Gastroesophageal sphincter (tissue), 4 donors: ENCODE results near the gene ABCG4. TPM values are rescaled to one million over a fixed set of nuclear protein-coding genes. Genes with fewer than 3 reads are reported as not detected.

Experiments
- ATAC-seq: fragments of 150-250 bp; one replicate; pipeline ENCODE4 v1.9.1; 2016; ENCODE audit warnings: mild to moderate bottlenecking, moderate library complexity
- H3K27ac ChIP-seq, 4 donors: fragments of 200-600 bp; sonication (generic) in 3 of 4; 1 replicate in 3 of 4; 2 replicates in 1 of 4; pipeline ENCODE4 v1.5.1; 2016 to 2019
- H3K27me3 ChIP-seq: fragments of 200-600 bp; sonication (generic); one replicate; pipeline ENCODE4 v1.5.1; 2019
- H3K36me3 ChIP-seq, 2 donors: fragments of 200-600 bp; sonication (generic); one replicate each; pipeline ENCODE4 v1.5.1; 2019; ENCODE audit warnings: control low read depth in 1 of 2
- H3K4me1 ChIP-seq, 3 donors: fragments of 200-600 bp; sonication (generic); 1 replicate in 2 of 3; 2 replicates in 1 of 3; pipeline ENCODE4 v1.5.1; 2016 to 2019; ENCODE audit warnings: control low read depth in 2 of 3
- H3K4me3 ChIP-seq, 2 donors: fragments of 200-600 bp; sonication (generic); one replicate each; pipeline ENCODE4 v1.5.1; 2019; ENCODE audit warnings: mild to moderate bottlenecking in 1 of 2, moderate library complexity in 1 of 2
- H3K9me3 ChIP-seq, 3 donors: fragments of 200-600 bp; sonication (generic); one replicate each; pipeline ENCODE4 v1.5.1; 2017 to 2019; ENCODE audit warnings: control low read depth in 2 of 3
- EP300 ChIP-seq: sonication (generic); formaldehyde crosslinking; IDR thresholded peaks from one replicate; pipeline ENCODE4 v1.6.1; 2017; ENCODE audit warnings: antibody characterized with exemption, mild to moderate bottlenecking
- POLR2A ChIP-seq, 2 donors: fragments of 450-650 bp; IDR thresholded peaks; one replicate each; pipeline ENCODE4 v1.6.1; 2017; ENCODE audit warnings: antibody characterized with exemption in 2 of 2, mild to moderate bottlenecking in 2 of 2, moderate library complexity in 1 of 2
- POLR2AphosphoS5 ChIP-seq: sonication (generic); formaldehyde crosslinking; IDR thresholded peaks from one replicate; pipeline ENCODE4 v1.6.1; 2017; ENCODE audit warnings: antibody characterized with exemption
- WGBS, 2 donors: methylation state at CpG; one replicate each; pipeline ENCODE4 v1.1.5; 2018; ENCODE audit warnings: low coverage in 1 of 2; 5-methylcytosine and 5-hydroxymethylcytosine counted together
- total RNA-seq, 4 donors: library from RNA; depleted of rRNA; stranded (reverse); fragments of >200 nt; gene quantifications; one replicate each; pipeline ENCODE4 v1.1.0, GENCODE V29; 2016
- TF ChIP-seq, protein P1 (sequence below), 4 experiments: fragments of 200-600 bp in 2 of 4; fragments of 450-650 bp in 2 of 4; sonication (generic) in 1 of 4; IDR thresholded peaks; one replicate each; pipeline ENCODE4 v1.5.1; 2017 to 2019; ENCODE audit warnings: antibody characterized with exemption in 4 of 4, mild to moderate bottlenecking in 2 of 4, moderate library complexity in 2 of 4

The ABCG4 gene
- total RNA-seq, 4 donors from 2014 or later: 0.20 to 1.1 (median 0.40) TPM; not detected in 1

GRCh38 chr11:119153049-119153818 lies 4.4 kb downstream of the ABCG4 start:
- no peaks in the 10 kb centered on the region for H3K9me3 ChIP-seq
- 82 to 90% methylated on average over 7 to 9 of the region's 9 CpGs for WGBS, 2 donors
- H3K27me3 ChIP-seq: peaks cover 11% of the 10 kb centered on the region
- H3K27ac ChIP-seq: no peak overlapping the region
- peaks cover 0 to 19% (median 11%) of the 10 kb centered on the region in 3 donors for H3K4me1 ChIP-seq
- TF ChIP-seq POLR2AphosphoS5 (no peak), POLR2A (IDR thresholded peaks at IDR 0.05) (no peak), EP300 (no peak)
- TF ChIP-seq, protein P1, sequence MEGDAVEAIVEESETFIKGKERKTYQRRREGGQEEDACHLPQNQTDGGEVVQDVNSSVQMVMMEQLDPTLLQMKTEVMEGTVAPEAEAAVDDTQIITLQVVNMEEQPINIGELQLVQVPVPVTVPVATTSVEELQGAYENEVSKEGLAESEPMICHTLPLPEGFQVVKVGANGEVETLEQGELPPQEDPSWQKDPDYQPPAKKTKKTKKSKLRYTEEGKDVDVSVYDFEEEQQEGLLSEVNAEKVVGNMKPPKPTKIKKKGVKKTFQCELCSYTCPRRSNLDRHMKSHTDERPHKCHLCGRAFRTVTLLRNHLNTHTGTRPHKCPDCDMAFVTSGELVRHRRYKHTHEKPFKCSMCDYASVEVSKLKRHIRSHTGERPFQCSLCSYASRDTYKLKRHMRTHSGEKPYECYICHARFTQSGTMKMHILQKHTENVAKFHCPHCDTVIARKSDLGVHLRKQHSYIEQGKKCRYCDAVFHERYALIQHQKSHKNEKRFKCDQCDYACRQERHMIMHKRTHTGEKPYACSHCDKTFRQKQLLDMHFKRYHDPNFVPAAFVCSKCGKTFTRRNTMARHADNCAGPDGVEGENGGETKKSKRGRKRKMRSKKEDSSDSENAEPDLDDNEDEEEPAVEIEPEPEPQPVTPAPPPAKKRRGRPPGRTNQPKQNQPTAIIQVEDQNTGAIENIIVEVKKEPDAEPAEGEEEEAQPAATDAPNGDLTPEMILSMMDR (IDR thresholded peaks at IDR 0.05): no peak
- H3K36me3 ChIP-seq: no peaks in the 10 kb centered on the region
- no peak for ATAC-seq
- H3K4me3 ChIP-seq: no peak overlapping the region

DNA sequence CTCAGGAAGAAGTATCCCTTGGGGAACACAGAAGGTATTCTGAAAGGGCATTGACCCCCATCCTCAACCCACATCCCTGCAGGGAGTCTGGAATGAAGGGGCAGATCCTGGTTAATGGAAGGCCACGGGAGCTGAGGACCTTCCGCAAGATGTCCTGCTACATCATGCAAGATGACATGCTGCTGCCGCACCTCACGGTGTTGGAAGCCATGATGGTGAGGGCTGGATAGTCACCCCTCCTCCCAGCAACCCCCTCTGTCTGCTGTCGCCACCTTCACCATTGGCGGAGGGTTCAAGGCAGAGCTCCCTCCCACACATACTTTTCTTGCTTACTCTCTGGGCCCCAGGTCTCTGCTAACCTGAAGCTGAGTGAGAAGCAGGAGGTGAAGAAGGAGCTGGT lies 5.3 kb downstream of the ABCG4 start:
- no peak overlapping the region for H3K27ac ChIP-seq
- peaks cover 6% of the 10 kb centered on the region for H3K27me3 ChIP-seq
- no peaks in the 10 kb centered on the region for H3K9me3 ChIP-seq
- H3K4me1 ChIP-seq: peaks cover 0 to 11% (median 7%) of the 10 kb centered on the region in 3 donors
- TF ChIP-seq POLR2A (IDR thresholded peaks at IDR 0.05): no peak
- TF ChIP-seq, protein P1 (IDR thresholded peaks at IDR 0.05): no peak
- no peak for TF ChIP-seq EP300
- TF ChIP-seq POLR2AphosphoS5: no peak
- 80% methylated on average over 2 of the region's 6 CpGs; no CpG with 5 or more reads in 1 of the 2 donors for WGBS, 2 donors
- no peak overlapping the region for H3K4me3 ChIP-seq
- ATAC-seq: no peak
- no peaks in the 10 kb centered on the region for H3K36me3 ChIP-seq

DNA sequence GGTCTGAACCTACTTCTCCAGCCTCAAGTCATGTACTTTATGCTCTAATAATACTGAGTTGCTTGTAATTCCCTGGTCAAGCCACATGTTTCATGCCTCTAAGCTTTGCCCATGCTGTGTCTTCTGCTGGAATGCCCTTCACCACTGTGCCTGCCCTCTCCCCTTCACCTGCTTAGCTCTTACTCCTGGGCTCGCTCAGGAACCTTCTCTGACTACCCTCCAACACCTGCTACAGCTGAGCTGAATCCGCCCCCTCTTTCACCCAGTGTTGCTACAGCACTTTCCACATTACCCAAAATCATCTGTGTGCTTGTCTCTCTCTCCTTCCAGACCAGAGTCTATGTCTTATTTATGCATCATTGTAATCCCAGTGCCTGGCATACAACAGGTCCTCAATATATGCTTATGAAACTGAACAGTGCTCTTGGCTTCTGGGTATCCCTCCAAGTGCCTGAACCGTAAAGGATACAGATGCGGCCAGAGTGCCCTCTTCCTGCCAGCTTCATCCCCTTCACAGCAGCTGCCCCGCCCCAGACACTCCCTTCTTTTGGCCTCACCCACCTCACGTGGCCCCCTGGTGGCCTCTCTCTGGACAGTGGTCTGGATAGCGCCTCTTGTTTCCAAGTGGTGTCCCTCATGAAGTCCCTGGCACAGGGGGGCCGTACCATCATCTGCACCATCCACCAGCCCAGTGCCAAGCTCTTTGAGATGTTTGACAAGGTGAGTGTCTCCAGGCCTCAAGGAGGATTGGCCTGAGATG lies 7.1 kb downstream of the ABCG4 start:
- WGBS, 2 donors: 0 to 40% methylated on average over 1 to 8 of the region's 8 CpGs
- Histone ChIP-seq H3K4me3 (no peak overlapping the region), H3K36me3 (no peaks in the 10 kb centered on the region), H3K27ac (no peak overlapping the region), H3K9me3 (no peaks in the 10 kb centered on the region), H3K4me1 (no peaks in the 10 kb centered on the region), H3K27me3 (no peaks in the 10 kb centered on the region)
- TF ChIP-seq, protein P1 (IDR thresholded peaks at IDR 0.05): no peak
- no peak for TF ChIP-seq EP300
- TF ChIP-seq POLR2A (IDR thresholded peaks at IDR 0.05): no peak
- TF ChIP-seq POLR2AphosphoS5: no peak
- no peak for ATAC-seq

DNA sequence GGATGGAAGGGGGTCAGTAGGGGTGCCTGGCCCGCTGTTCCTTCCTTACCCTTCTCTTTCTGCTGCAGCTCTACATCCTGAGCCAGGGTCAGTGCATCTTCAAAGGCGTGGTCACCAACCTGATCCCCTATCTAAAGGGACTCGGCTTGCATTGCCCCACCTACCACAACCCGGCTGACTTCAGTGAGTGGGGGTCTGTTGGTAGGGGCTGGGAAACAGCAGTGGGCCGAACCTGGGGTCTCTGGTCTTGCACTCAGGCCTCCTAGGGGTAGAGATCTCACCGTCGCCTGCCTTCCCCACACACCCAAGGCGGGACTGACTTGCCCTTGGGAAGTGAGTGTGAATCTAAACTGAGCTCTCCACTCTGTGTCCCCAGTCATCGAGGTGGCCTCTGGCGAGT lies 7.6 kb downstream of the ABCG4 start:
- 87 to 92% methylated on average over 2 to 4 of the region's 10 CpGs for WGBS, 2 donors
- Histone ChIP-seq H3K27me3 (no peaks in the 10 kb centered on the region), H3K4me3 (no peak overlapping the region), H3K4me1 (no peaks in the 10 kb centered on the region), H3K9me3 (no peaks in the 10 kb centered on the region), H3K27ac (no peak overlapping the region), H3K36me3 (no peaks in the 10 kb centered on the region)
- TF ChIP-seq POLR2A (IDR thresholded peaks at IDR 0.05) (no peak), POLR2AphosphoS5 (no peak), EP300 (no peak)
- TF ChIP-seq, protein P1 (IDR thresholded peaks at IDR 0.05): no peak
- no peak for ATAC-seq
